Transverse colon (tissue), 4 donors: ENCODE results near the gene LOX. TPM values are rescaled to one million over a fixed set of nuclear protein-coding genes. Genes with fewer than 3 reads are reported as not detected.

ENCODE experiments used
- DNase-seq: peaks from one replicate; pipeline ENCODE4 v3.0.0-alpha.2; 2019
- H3K27ac ChIP-seq, 4 donors: fragments of 200-600 bp; sonication (generic); 2 replicates each; pipeline ENCODE4 v1.5.1; 2016 to 2018; ENCODE audit warnings: inconsistent platforms in 4 of 4
- H3K27me3 ChIP-seq: fragments of 200-600 bp; sonication (generic); 2 replicates; pipeline ENCODE4 v1.5.1; 2017; ENCODE audit warnings: inconsistent platforms
- H3K36me3 ChIP-seq, 4 donors: fragments of 200-600 bp; sonication (generic); 2 replicates each; pipeline ENCODE4 v1.5.1; 2017 to 2019; ENCODE audit warnings: inconsistent platforms in 4 of 4
- H3K4me1 ChIP-seq, 4 donors: fragments of 200-600 bp; sonication (generic); 2 replicates each; pipeline ENCODE4 v1.5.1; 2017 to 2020; ENCODE audit warnings: inconsistent platforms in 4 of 4
- H3K4me3 ChIP-seq, 4 donors: fragments of 200-600 bp; sonication (generic); 1 replicate in 1 of 4; 2 replicates in 3 of 4; pipeline versions ENCODE4 v1.5.1 to v1.6.1; 2017 to 2019; ENCODE audit warnings: inconsistent platforms in 4 of 4
- H3K9me3 ChIP-seq, 2 donors: fragments of 200-600 bp; sonication (generic); 2 replicates each; pipeline ENCODE4 v1.5.1; 2017 to 2019; ENCODE audit warnings: inconsistent platforms in 2 of 2
- EP300 ChIP-seq: sonication (generic); formaldehyde crosslinking; IDR thresholded peaks from one replicate; pipeline ENCODE4 v1.6.1; 2017; ENCODE audit warnings: antibody characterized with exemption, low read depth
- POLR2A ChIP-seq: fragments of 450-650 bp; IDR thresholded peaks from one replicate; pipeline ENCODE4 v1.6.1; 2016; ENCODE audit warnings: antibody characterized with exemption, mild to moderate bottlenecking, moderate library complexity
- POLR2AphosphoS5 ChIP-seq, 3 donors: sonication (generic); formaldehyde crosslinking; IDR thresholded peaks; one replicate each; pipeline ENCODE4 v1.6.1; 2016; ENCODE audit warnings: antibody characterized with exemption in 3 of 3
- WGBS, 2 donors: methylation state at CpG; one replicate each; pipeline ENCODE4 v1.1.5; 2018; ENCODE audit warnings: low coverage in 1 of 2; 5-methylcytosine and 5-hydroxymethylcytosine counted together
- in situ Hi-C, 4 donors: fragments of 200-750 bp; cut with MboI; loops; one replicate each; pipeline versions ENCODE4 v1.15.0 to v1.15.1; 2017; ENCODE audit warnings: low sequenced_read_pairs in 3 of 4, low pct_ligation_motif_present in 1 of 4, low pct_unique_long_range_greater_than_20kb in 1 of 4
- intact Hi-C: fragments of 100-400 bp; cut with DNase I; formaldehyde crosslinking; loops from one replicate; pipeline ENCODE4 v1.15.1; 2023; ENCODE audit warnings: low total_unique reads
- total RNA-seq, 4 donors: library from RNA; depleted of rRNA; stranded (reverse); fragments of >200 nt; gene quantifications; one replicate each; pipeline ENCODE4 v1.1.0, GENCODE V29; 2016
- TF ChIP-seq, protein P1 (sequence below), 5 experiments: fragments of 200-600 bp in 3 of 5; fragments of 450-650 bp in 2 of 5; sonication (generic) in 3 of 5; IDR thresholded peaks; 1 replicate in 2 of 5; 2 replicates in 3 of 5; pipeline ENCODE4 v1.5.1; 2016 to 2017; ENCODE audit warnings: antibody characterized with exemption in 5 of 5, inconsistent platforms in 3 of 5, mild to moderate bottlenecking in 2 of 5, moderate library complexity in 1 of 5

Gene LOX, protein sequence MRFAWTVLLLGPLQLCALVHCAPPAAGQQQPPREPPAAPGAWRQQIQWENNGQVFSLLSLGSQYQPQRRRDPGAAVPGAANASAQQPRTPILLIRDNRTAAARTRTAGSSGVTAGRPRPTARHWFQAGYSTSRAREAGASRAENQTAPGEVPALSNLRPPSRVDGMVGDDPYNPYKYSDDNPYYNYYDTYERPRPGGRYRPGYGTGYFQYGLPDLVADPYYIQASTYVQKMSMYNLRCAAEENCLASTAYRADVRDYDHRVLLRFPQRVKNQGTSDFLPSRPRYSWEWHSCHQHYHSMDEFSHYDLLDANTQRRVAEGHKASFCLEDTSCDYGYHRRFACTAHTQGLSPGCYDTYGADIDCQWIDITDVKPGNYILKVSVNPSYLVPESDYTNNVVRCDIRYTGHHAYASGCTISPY
- total RNA-seq = 10 to 100 TPM in 1 of 4 donors, 1 to 10 TPM in 3; 1.2 to 24.3 (median 6.3) TPM

DNA sequence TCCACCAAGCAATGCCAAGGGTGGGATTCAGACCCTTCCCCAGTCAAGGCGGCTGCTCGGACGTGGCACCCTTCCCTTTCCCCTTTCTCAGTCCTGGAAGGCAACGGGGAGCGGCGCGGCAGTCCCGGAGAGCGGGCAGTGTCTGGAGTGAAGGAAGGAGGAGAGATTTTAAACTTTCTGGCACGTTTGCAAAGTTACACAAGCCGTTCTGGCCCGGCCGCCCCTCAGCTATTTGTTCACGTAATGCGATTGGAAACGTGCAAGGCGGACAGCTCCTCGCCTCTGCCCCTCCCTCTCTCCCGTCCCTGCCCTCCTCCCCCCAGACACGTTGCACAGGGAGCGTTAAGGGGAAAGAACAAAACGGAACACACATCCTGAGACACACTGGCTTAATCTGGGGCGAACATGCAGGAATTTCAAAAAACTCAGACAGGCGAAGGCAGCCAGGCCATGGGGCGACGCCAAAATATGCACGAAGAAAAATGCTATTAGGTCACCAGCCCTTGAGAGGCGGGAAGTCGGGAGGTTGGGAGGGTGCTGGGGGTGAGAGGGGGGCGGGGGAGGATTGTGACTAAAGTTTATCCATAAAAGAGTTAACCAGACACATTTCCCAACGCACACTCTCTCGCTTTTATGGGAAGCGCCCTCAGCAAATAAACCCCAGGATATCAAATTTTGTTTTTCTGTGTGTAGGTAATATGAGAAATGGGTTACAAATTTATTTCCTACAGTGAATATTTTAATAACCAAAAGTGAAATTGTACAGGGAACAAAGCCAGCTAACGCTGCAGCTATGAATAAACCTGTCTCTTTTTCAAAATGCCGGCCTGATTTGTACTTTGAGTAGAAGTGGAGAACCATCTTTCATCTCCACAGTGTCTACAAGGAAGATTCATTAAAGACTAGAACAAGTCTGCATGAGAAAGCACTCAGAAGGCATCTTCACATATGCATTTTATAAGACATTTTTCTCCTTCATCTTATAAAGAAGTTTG is at the start of gene LOX:
TSS of gene LOX (minus strand) at position 144 of the 995 bp plus-strand sequence. CDS start 274 bp downstream, outside the sequence.
- H3K9me3 ChIP-seq = no peaks in the 10 kb centered on the region
- H3K27me3 ChIP-seq = peaks cover 33% of the 10 kb centered on the region
- peaks cover 0 to 27% (median 22%) of the 10 kb centered on the region in 4 donors for H3K4me1 ChIP-seq
- H3K4me3 ChIP-seq = peak within 1 kb of the TSS; percentile 33 to 63 (median 48)
- 5 to 26% methylated on average over 5 to 35 of the region's 35 CpGs for WGBS, 2 donors
- H3K36me3 ChIP-seq = no peaks in the 10 kb centered on the region
- in situ Hi-C loops = no loop called here
- peak; percentile 61 for DNase-seq
- intact Hi-C loops = loop anchor here (10.0 kb wide), 1 partner anchor 114 kb away; the partner anchor contains the start of gene SRFBP1
- peak within 1 kb of the TSS; percentile 60 to 72 (median 70) for H3K27ac ChIP-seq
- TF ChIP-seq POLR2AphosphoS5 (IDR thresholded peaks at IDR 0.05) = peak in 2 of 3 donors; percentile 56 to 59
- TF ChIP-seq, protein P1, sequence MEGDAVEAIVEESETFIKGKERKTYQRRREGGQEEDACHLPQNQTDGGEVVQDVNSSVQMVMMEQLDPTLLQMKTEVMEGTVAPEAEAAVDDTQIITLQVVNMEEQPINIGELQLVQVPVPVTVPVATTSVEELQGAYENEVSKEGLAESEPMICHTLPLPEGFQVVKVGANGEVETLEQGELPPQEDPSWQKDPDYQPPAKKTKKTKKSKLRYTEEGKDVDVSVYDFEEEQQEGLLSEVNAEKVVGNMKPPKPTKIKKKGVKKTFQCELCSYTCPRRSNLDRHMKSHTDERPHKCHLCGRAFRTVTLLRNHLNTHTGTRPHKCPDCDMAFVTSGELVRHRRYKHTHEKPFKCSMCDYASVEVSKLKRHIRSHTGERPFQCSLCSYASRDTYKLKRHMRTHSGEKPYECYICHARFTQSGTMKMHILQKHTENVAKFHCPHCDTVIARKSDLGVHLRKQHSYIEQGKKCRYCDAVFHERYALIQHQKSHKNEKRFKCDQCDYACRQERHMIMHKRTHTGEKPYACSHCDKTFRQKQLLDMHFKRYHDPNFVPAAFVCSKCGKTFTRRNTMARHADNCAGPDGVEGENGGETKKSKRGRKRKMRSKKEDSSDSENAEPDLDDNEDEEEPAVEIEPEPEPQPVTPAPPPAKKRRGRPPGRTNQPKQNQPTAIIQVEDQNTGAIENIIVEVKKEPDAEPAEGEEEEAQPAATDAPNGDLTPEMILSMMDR (IDR thresholded peaks at IDR 0.05) = no peak
- TF ChIP-seq POLR2A = peak; percentile 54
- TF ChIP-seq EP300 = no peak

DNA sequence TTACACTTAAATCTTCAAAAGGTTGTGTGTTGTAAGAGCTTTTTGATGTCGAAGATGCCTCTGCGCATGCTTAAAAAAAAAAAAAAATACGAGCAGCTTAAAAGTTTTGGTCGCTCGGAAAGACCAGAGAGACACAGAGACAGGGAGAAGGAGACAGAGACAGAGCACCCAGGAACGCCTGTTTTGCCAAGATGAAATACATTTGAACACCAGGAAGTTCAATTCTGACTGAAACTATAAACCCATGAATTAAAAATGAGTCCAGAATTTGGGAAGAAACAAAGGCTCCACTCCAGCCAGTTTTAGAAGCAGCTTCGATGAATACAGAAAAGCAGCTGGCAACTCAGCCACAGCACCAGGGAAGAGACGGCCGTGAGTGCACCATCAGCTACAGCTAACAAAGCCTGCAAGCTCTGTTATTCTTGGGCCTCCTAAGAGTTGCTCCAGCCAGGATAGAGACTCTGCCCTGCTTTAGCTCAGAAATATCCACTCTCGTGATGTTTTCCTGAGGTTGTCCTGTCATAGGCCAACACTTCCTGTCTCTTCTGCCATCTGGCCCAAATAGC is 48.8 kb upstream of the LOX start:
- TF ChIP-seq POLR2AphosphoS5 (IDR thresholded peaks at IDR 0.05) = no peak
- TF ChIP-seq EP300 = no peak
- TF ChIP-seq POLR2A = no peak
- TF ChIP-seq, protein P1 (IDR thresholded peaks at IDR 0.05) = no peak
- Histone ChIP-seq H3K4me3 (no peak overlapping the region), H3K27ac (peak overlapping the region; percentile 49 to 66 (median 58)), H3K4me1 (peaks cover 0 to 9% (median 2%) of the 10 kb centered on the region in 4 donors), H3K36me3 (no peaks in the 10 kb centered on the region), H3K27me3 (no peaks in the 10 kb centered on the region), H3K9me3 (no peaks in the 10 kb centered on the region)
- no peak for DNase-seq
- intact Hi-C loops = no loop called here
- WGBS, 2 donors = 65 to 71% methylated on average over 9 to 10 of the region's 10 CpGs
- in situ Hi-C loops = no loop called here

DNA sequence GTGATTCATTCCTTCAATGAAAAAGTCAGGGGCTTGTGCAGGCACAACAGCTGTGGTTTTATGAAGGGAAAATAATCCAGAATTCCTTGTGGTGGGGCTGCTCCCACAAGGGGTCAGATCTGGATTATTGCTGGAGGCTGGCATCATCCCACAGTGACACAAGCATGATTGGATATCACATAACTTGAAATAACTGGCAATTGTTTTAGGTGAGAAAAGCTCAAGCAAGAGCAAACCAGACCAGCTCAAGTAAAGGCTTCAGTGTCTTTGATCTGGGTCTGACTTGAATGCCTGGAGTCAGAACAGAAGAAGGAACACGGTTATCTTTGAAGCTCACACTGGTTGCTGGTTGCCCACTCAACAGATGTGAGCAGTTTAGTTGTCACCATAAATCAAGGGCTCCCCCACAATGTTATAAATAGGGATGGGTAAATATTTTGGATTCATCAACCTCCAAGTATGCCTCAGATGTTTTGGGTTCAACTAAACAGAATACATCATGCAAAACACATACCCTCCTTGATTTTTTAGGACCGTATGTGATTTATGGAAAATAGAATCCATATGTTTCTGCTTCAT is 48.2 kb upstream of the LOX start:
- Histone ChIP-seq H3K9me3 (no peaks in the 10 kb centered on the region), H3K4me1 (peaks cover 0 to 9% (median 2%) of the 10 kb centered on the region in 4 donors), H3K36me3 (no peaks in the 10 kb centered on the region), H3K4me3 (no peak overlapping the region), H3K27me3 (no peaks in the 10 kb centered on the region), H3K27ac (peak overlapping the region; percentile 49 to 66 (median 58))
- intact Hi-C loops (no loop called here), in situ Hi-C loops (no loop called here)
- no peak for DNase-seq
- TF ChIP-seq EP300 (no peak), POLR2A (no peak), POLR2AphosphoS5 (IDR thresholded peaks at IDR 0.05) (no peak)
- TF ChIP-seq, protein P1 (IDR thresholded peaks at IDR 0.05) = no peak
- 43 to 58% methylated on average over 2 of the region's 2 CpGs for WGBS, 2 donors
